Prostate gland (tissue), 2 donors: Measurements from ENCODE around the gene TCAP.

Experiments used
- CTCF ChIP-seq, 4 experiments: fragments of 200-600 bp in 2 of 4; fragments of 450-650 bp in 2 of 4; sonication (generic) in 2 of 4; IDR thresholded peaks; 1 replicate in 3 of 4; 2 replicates in 1 of 4; pipeline ENCODE4 v1.5.1; 2016 to 2019; ENCODE audit warnings: antibody characterized with exemption in 4 of 4, mild to moderate bottlenecking in 2 of 4, moderate library complexity in 2 of 4
- POLR2AphosphoS5 ChIP-seq: sonication (generic); formaldehyde crosslinking; IDR thresholded peaks from one replicate; pipeline ENCODE4 v1.6.1; 2017; ENCODE audit warnings: antibody characterized with exemption

GRCh38 chr17:39631403-39631802 lies 33.7 kb upstream of the TCAP start:
- TF ChIP-seq CTCF (IDR thresholded peaks at IDR 0.05) (no peak), POLR2AphosphoS5 (peak; percentile 89)
